OCI-LY3 (cell line): Measurements from ENCODE around the gene NBEA.

Experiments used
- EZH2phosphoT487 ChIP-seq: fragments of 200-600 bp; shearing (Covaris generic); IDR thresholded peaks from 2 replicates; pipeline ENCODE4 v1.6.1; 2018; ENCODE audit warnings: antibody characterized with exemption, mixed run types, low read depth
- TF ChIP-seq, protein P1 (sequence below): fragments of 200-600, 300-600 bp; sonication (generic); IDR thresholded peaks from 2 replicates; pipeline ENCODE4 v1.5.1; 2014; ENCODE audit warnings: antibody characterized with exemption, low read length, low read depth

DNA sequence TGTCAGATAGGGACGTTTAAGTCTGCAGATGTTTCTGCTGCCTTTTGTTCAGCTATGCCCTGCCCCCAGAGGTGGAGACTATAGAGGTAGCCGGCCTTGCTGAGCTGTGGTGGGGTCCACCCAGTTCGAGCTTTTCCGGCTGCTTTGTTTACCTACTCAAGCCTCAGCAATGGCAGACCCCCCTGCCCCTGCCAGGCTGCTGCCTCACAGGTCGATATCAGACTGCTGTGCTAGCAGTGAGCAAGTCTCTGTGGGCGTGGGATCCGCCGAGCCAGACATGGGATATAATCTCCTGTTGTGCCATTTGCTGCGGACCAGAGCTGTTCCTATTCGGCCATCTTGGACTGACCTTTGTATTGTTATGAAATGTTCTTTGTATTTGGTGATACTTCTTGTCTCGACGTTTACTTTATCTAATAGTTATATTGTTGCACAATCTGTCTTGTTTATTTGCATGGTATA lies 46.3 kb downstream of the NBEA start:
- TF ChIP-seq EZH2phosphoT487 = no peak
- TF ChIP-seq, protein P1, sequence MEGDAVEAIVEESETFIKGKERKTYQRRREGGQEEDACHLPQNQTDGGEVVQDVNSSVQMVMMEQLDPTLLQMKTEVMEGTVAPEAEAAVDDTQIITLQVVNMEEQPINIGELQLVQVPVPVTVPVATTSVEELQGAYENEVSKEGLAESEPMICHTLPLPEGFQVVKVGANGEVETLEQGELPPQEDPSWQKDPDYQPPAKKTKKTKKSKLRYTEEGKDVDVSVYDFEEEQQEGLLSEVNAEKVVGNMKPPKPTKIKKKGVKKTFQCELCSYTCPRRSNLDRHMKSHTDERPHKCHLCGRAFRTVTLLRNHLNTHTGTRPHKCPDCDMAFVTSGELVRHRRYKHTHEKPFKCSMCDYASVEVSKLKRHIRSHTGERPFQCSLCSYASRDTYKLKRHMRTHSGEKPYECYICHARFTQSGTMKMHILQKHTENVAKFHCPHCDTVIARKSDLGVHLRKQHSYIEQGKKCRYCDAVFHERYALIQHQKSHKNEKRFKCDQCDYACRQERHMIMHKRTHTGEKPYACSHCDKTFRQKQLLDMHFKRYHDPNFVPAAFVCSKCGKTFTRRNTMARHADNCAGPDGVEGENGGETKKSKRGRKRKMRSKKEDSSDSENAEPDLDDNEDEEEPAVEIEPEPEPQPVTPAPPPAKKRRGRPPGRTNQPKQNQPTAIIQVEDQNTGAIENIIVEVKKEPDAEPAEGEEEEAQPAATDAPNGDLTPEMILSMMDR = no peak
